Measurements from ENCODE around the gene CTBP2.
A peak's percentile ranks its signal among the peaks of the same experiment; 100 is the strongest.

Gene CTBP2

GRCh38 chr10:125127986-125128385, 32.4 kb downstream of the CTBP2 start:
- H3K9me3 ChIP-seq (ENCODE audit: control insufficient read depth, low read length), result no peaks in the 10 kb centered on the region
- H3K36me3 ChIP-seq (ENCODE audit: control insufficient read depth, insufficient read depth, low read length, severe bottlenecking), result peaks cover 22% of the 10 kb centered on the region
- no peak for DNase-seq (ENCODE audit: low read depth)
- H3K27me3 ChIP-seq (replicated peaks; ENCODE audit: control insufficient read depth, insufficient read depth, low read length), result no peaks in the 10 kb centered on the region
- peaks cover 21% of the 10 kb centered on the region for H3K4me1 ChIP-seq (ENCODE audit: control insufficient read depth, insufficient read depth, low read length)
- H3K4me3 ChIP-seq (ENCODE audit: low read length), result no peak overlapping the region
- H3K9ac ChIP-seq (ENCODE audit: low read length), result no peak overlapping the region

GRCh38 chr10:125127110-125127509, 33.3 kb downstream of the CTBP2 start:
- peaks cover 22% of the 10 kb centered on the region for H3K36me3 ChIP-seq (ENCODE audit: control insufficient read depth, insufficient read depth, low read length, severe bottlenecking)
- H3K9me3 ChIP-seq (ENCODE audit: control insufficient read depth, low read length), result no peaks in the 10 kb centered on the region
- DNase-seq (ENCODE audit: low read depth), result no peak
- H3K27me3 ChIP-seq (replicated peaks; ENCODE audit: control insufficient read depth, insufficient read depth, low read length), result no peaks in the 10 kb centered on the region
- H3K4me3 ChIP-seq (ENCODE audit: low read length), result no peak overlapping the region
- no peak overlapping the region for H3K9ac ChIP-seq (ENCODE audit: low read length)
- H3K4me1 ChIP-seq (ENCODE audit: control insufficient read depth, insufficient read depth, low read length), result peaks cover 21% of the 10 kb centered on the region

GRCh38 chr10:125125951-125126735, 34.2 kb downstream of the CTBP2 start:
- H3K27me3 ChIP-seq (replicated peaks; ENCODE audit: control insufficient read depth, insufficient read depth, low read length), result no peaks in the 10 kb centered on the region

GRCh38 chr10:125124907-125125306, 35.5 kb downstream of the CTBP2 start:
- Histone ChIP-seq H3K36me3 (ENCODE audit: control insufficient read depth, insufficient read depth, low read length, severe bottlenecking) (peaks cover 6% of the 10 kb centered on the region), H3K4me1 (ENCODE audit: control insufficient read depth, insufficient read depth, low read length) (peaks cover 27% of the 10 kb centered on the region), H3K9me3 (ENCODE audit: control insufficient read depth, low read length) (no peaks in the 10 kb centered on the region), H3K27me3 (replicated peaks; ENCODE audit: control insufficient read depth, insufficient read depth, low read length) (no peaks in the 10 kb centered on the region), H3K4me3 (ENCODE audit: low read length) (peak overlapping the region; percentile 7), H3K9ac (ENCODE audit: low read length) (no peak overlapping the region)
- no peak for DNase-seq (ENCODE audit: low read depth)

More at GRCh38 chr10:125125951-125126735, 34.2 kb downstream of the CTBP2 start:
- Histone ChIP-seq H3K9ac (ENCODE audit: low read length) (no peak overlapping the region), H3K4me1 (ENCODE audit: control insufficient read depth, insufficient read depth, low read length) (peaks cover 21% of the 10 kb centered on the region), H3K36me3 (ENCODE audit: control insufficient read depth, insufficient read depth, low read length, severe bottlenecking) (peaks cover 15% of the 10 kb centered on the region), H3K9me3 (ENCODE audit: control insufficient read depth, low read length) (no peaks in the 10 kb centered on the region), H3K4me3 (ENCODE audit: low read length) (no peak overlapping the region)
- DNase-seq (ENCODE audit: low read depth), result no peak

DNA sequence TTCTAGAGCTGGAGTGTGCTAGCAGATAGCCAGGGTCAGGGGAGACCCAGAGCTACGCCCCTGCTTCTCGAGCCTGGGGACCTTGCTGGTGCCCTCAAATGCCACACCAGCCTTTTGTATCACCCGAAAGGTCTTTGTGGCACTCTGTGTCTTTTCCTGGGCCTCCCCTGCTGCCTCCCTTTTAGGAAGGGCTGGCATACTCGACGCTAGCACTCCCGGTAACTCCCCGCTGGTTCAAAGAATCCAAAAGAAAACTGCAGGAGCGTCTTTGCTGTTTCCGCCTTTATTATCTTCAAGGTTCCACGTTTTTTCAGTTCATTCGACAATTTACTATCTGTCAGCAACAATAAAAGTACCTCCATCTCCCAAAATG, 36.3 kb downstream of the CTBP2 start:
- H3K9me3 ChIP-seq (ENCODE audit: control insufficient read depth, low read length), result no peaks in the 10 kb centered on the region
- H3K4me3 ChIP-seq (ENCODE audit: low read length), result peak overlapping the region; percentile 50
- H3K4me1 ChIP-seq (ENCODE audit: control insufficient read depth, insufficient read depth, low read length), result peaks cover 28% of the 10 kb centered on the region
- no peak for DNase-seq (ENCODE audit: low read depth)
- peak overlapping the region; percentile 65 for H3K9ac ChIP-seq (ENCODE audit: low read length)
- no peaks in the 10 kb centered on the region for H3K27me3 ChIP-seq (replicated peaks; ENCODE audit: control insufficient read depth, insufficient read depth, low read length)
- peaks cover 5% of the 10 kb centered on the region for H3K36me3 ChIP-seq (ENCODE audit: control insufficient read depth, insufficient read depth, low read length, severe bottlenecking)

- H3K9me3 ChIP-seq (ENCODE audit: control insufficient read depth, low read length), result no peaks in the 10 kb centered on the region
- DNase-seq (ENCODE audit: low read depth), result peak; percentile 22
These were observed 36.8 kb downstream of the CTBP2 start for GRCh38 chr10:125123476-125124114.

GRCh38 chr10:125122566-125122965, 37.8 kb downstream of the CTBP2 start:
- H3K9ac ChIP-seq (ENCODE audit: low read length), result no peak overlapping the region
- no peak overlapping the region for H3K4me3 ChIP-seq (ENCODE audit: low read length)
- no peak for DNase-seq (ENCODE audit: low read depth)
- no peaks in the 10 kb centered on the region for H3K9me3 ChIP-seq (ENCODE audit: control insufficient read depth, low read length)
- no peaks in the 10 kb centered on the region for H3K27me3 ChIP-seq (replicated peaks; ENCODE audit: control insufficient read depth, insufficient read depth, low read length)
- H3K36me3 ChIP-seq (ENCODE audit: control insufficient read depth, insufficient read depth, low read length, severe bottlenecking), result no peaks in the 10 kb centered on the region
- peaks cover 37% of the 10 kb centered on the region for H3K4me1 ChIP-seq (ENCODE audit: control insufficient read depth, insufficient read depth, low read length)

More at GRCh38 chr10:125123476-125124114, 36.8 kb downstream of the CTBP2 start:
- peak overlapping the region; percentile 65 for H3K9ac ChIP-seq (ENCODE audit: low read length)
- H3K27me3 ChIP-seq (replicated peaks; ENCODE audit: control insufficient read depth, insufficient read depth, low read length), result no peaks in the 10 kb centered on the region
- peaks cover under 1% of the 10 kb centered on the region for H3K36me3 ChIP-seq (ENCODE audit: control insufficient read depth, insufficient read depth, low read length, severe bottlenecking)
- H3K4me3 ChIP-seq (ENCODE audit: low read length), result peak overlapping the region; percentile 50
- peaks cover 28% of the 10 kb centered on the region for H3K4me1 ChIP-seq (ENCODE audit: control insufficient read depth, insufficient read depth, low read length)

DNA sequence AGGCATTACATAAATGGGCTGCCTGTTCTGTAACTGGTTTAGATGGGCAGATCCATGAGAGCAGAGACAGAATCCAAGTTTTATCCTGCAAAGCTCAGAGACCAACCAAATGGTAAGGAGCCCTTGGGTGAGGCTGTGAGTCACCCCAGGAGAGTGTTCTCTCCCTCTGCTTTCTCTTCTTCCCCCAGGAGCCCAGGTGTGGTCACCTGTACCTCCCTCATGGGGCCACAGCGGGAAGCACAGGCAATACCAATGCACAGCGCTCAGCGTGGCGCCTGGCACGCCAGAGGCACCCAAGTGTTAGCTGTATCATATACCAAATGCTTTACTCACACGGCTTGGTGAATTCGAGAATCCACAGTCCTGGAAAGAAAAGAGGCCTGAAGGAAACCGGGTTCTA, 39.4 kb downstream of the CTBP2 start:
- DNase-seq (ENCODE audit: low read depth), result no peak
- H3K36me3 ChIP-seq (ENCODE audit: control insufficient read depth, insufficient read depth, low read length, severe bottlenecking), result no peaks in the 10 kb centered on the region
- no peaks in the 10 kb centered on the region for H3K9me3 ChIP-seq (ENCODE audit: control insufficient read depth, low read length)
- H3K4me3 ChIP-seq (ENCODE audit: low read length), result no peak overlapping the region
- no peaks in the 10 kb centered on the region for H3K27me3 ChIP-seq (replicated peaks; ENCODE audit: control insufficient read depth, insufficient read depth, low read length)
- H3K4me1 ChIP-seq (ENCODE audit: control insufficient read depth, insufficient read depth, low read length), result peaks cover 40% of the 10 kb centered on the region
- H3K9ac ChIP-seq (ENCODE audit: low read length), result no peak overlapping the region

- no peak for DNase-seq (ENCODE audit: low read depth)
- H3K9me3 ChIP-seq (ENCODE audit: control insufficient read depth, low read length), result no peaks in the 10 kb centered on the region
- no peak overlapping the region for H3K4me3 ChIP-seq (ENCODE audit: low read length)
- H3K27me3 ChIP-seq (replicated peaks; ENCODE audit: control insufficient read depth, insufficient read depth, low read length), result no peaks in the 10 kb centered on the region
- peaks cover 39% of the 10 kb centered on the region for H3K4me1 ChIP-seq (ENCODE audit: control insufficient read depth, insufficient read depth, low read length)
- H3K36me3 ChIP-seq (ENCODE audit: control insufficient read depth, insufficient read depth, low read length, severe bottlenecking), result no peaks in the 10 kb centered on the region
- no peak overlapping the region for H3K9ac ChIP-seq (ENCODE audit: low read length)
These were observed 40.2 kb downstream of the CTBP2 start for GRCh38 chr10:125120053-125120710.

- Histone ChIP-seq H3K4me3 (ENCODE audit: low read length) (no peak overlapping the region), H3K9me3 (ENCODE audit: control insufficient read depth, low read length) (no peaks in the 10 kb centered on the region), H3K9ac (ENCODE audit: low read length) (no peak overlapping the region), H3K27me3 (replicated peaks; ENCODE audit: control insufficient read depth, insufficient read depth, low read length) (no peaks in the 10 kb centered on the region), H3K4me1 (ENCODE audit: control insufficient read depth, insufficient read depth, low read length) (peaks cover 31% of the 10 kb centered on the region), H3K36me3 (ENCODE audit: control insufficient read depth, insufficient read depth, low read length, severe bottlenecking) (no peaks in the 10 kb centered on the region)
- DNase-seq (ENCODE audit: low read depth), result no peak
These were observed 41.7 kb downstream of the CTBP2 start for GRCh38 chr10:125118701-125119100.

DNA sequence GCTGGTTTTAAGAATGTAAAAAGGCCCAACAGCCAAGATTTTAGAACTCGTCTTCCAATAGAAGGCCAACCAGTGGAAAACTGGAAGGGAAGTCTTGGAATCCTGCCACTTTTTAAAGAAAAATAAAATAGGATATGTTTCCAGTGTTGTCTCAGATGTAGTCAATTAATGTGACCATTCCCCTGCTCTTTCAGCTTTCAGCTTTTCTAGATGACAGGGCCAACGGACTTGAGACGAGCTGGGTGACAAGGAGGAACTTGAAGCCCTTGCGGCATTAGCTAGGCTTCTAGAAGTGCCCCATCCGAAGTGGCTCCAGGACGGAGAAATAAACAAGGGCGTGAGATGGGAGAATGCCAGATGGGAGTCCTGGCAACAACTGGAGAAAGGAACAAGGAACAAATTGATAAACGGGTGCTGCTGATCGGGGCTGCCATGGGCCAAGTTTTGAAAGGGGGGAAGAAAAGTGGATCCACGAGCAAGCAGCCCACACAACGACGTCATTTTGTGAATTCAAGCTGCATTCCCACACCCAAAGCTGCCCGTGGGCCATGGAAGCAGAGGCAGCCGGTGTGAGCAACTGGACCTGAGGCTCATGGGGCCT, 42.3 kb downstream of the CTBP2 start:
- Histone ChIP-seq H3K27me3 (replicated peaks; ENCODE audit: control insufficient read depth, insufficient read depth, low read length) (no peaks in the 10 kb centered on the region), H3K4me3 (ENCODE audit: low read length) (no peak overlapping the region), H3K36me3 (ENCODE audit: control insufficient read depth, insufficient read depth, low read length, severe bottlenecking) (no peaks in the 10 kb centered on the region), H3K9me3 (ENCODE audit: control insufficient read depth, low read length) (no peaks in the 10 kb centered on the region), H3K4me1 (ENCODE audit: control insufficient read depth, insufficient read depth, low read length) (peaks cover 31% of the 10 kb centered on the region), H3K9ac (ENCODE audit: low read length) (no peak overlapping the region)
- DNase-seq (ENCODE audit: low read depth), result peak; percentile 71

Data from adipocyte (in vitro differentiated cells).